ENCODE results near the gene C10orf71.

Gene C10orf71

DNA sequence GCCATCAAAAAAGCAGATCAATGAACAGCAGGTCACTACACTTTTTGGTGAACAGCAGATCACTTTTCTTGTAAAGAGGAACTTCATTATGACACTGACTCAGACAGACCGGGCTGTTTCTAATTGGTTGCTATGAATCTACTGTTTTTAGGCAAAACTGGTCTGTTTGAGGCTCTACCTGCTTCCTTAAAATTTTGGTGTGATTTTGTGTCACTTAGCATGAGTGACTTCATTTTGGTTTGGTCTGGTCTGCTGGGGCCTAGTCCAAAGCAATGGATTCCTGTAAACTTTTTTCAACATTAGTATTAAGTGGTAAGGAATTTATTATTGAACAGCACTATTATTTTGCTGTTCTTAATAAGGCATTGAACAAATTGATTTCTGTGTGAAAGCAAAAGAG, 41.8 kb upstream of the C10orf71 start:
- TF ChIP-seq TEAD4 (IDR thresholded peaks at IDR 0.05) (no peak), TAF1 (IDR thresholded peaks at IDR 0.05; ENCODE audit: low read depth) (no peak), NFIC (IDR thresholded peaks at IDR 0.05) (no peak), FOXM1 (IDR thresholded peaks at IDR 0.05; ENCODE audit: borderline replicate concordance, low read depth) (no peak)
- TF ChIP-seq, protein P1, sequence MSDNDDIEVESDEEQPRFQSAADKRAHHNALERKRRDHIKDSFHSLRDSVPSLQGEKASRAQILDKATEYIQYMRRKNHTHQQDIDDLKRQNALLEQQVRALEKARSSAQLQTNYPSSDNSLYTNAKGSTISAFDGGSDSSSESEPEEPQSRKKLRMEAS (IDR thresholded peaks at IDR 0.05) = no peak
- TF ChIP-seq, protein P2, sequence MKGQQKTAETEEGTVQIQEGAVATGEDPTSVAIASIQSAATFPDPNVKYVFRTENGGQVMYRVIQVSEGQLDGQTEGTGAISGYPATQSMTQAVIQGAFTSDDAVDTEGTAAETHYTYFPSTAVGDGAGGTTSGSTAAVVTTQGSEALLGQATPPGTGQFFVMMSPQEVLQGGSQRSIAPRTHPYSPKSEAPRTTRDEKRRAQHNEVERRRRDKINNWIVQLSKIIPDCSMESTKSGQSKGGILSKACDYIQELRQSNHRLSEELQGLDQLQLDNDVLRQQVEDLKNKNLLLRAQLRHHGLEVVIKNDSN (IDR thresholded peaks at IDR 0.05) = no peak

DNA sequence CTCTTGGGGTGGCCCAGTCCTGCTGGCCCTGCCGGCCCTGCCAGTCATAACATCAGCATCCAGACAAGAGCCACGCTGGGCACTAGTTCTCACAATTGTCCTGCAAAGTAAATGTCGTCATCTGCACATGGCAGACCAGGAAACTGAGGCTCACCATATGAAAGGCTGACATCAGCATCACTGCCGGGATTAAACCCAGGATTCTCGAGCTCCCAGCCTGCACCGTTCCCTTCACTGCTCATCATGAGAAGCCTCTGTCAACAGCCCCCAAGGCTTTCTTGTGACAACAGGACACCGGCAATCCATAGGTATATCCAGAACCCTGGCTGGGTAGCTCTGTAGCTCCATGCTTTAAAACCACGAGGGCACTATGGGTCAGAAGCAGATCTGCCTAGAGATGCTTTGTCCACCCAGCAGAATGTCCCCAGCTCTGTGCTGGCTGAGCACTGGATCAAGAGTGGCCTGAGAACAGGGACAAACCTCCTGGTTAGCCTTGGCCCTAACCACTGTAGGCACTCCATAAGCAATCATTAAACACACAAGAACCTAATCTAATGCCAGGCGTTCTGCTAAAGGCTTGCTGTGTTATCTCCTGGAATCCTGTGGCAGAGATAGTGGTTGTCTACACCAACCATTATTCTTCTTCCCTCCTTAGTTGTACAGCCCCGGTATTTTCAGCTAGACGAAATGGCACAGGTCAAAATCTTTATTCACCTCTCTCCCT, 41.2 kb upstream of the C10orf71 start:
- no peak for TF ChIP-seq YY1 (IDR thresholded peaks at IDR 0.05; ENCODE audit: low read depth)
- no peak for TF ChIP-seq TCF12 (IDR thresholded peaks at IDR 0.05; ENCODE audit: low read depth)

DNA sequence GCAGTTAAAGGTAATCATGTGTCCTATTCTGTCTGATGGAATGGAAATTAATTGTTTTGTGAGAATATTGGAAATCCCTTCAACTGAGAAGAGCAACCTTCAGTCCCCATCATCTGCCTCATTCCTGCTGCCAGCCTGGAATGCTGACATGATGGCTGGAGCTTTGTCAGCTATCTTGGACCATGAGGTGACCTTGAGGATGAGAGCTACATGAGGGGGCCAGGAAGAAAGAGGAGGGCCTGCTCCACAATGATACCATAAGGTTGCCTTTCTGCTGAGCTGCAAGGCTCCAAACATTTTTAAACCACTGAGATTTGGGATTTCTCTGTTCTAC, 40.7 kb upstream of the C10orf71 start:
- TF ChIP-seq FOXM1 (IDR thresholded peaks at IDR 0.05; ENCODE audit: borderline replicate concordance, low read depth) = no peak
- TF ChIP-seq NFIC (IDR thresholded peaks at IDR 0.05) = no peak
- TF ChIP-seq, protein P1 (IDR thresholded peaks at IDR 0.05) = no peak
- TF ChIP-seq, protein P2 (IDR thresholded peaks at IDR 0.05) = no peak
- no peak for TF ChIP-seq ZBTB7A (IDR thresholded peaks at IDR 0.05; ENCODE audit: low read depth)
- no peak for TF ChIP-seq TCF12 (IDR thresholded peaks at IDR 0.05; ENCODE audit: low read depth)
- no peak for TF ChIP-seq TEAD4 (IDR thresholded peaks at IDR 0.05)
- TF ChIP-seq TAF1 (IDR thresholded peaks at IDR 0.05; ENCODE audit: low read depth) = no peak
- TF ChIP-seq RAD21 (IDR thresholded peaks at IDR 0.05; ENCODE audit: low read depth) = no peak
- TF ChIP-seq EP300 (IDR thresholded peaks at IDR 0.05; ENCODE audit: borderline replicate concordance) = no peak
- TF ChIP-seq, protein P3, sequence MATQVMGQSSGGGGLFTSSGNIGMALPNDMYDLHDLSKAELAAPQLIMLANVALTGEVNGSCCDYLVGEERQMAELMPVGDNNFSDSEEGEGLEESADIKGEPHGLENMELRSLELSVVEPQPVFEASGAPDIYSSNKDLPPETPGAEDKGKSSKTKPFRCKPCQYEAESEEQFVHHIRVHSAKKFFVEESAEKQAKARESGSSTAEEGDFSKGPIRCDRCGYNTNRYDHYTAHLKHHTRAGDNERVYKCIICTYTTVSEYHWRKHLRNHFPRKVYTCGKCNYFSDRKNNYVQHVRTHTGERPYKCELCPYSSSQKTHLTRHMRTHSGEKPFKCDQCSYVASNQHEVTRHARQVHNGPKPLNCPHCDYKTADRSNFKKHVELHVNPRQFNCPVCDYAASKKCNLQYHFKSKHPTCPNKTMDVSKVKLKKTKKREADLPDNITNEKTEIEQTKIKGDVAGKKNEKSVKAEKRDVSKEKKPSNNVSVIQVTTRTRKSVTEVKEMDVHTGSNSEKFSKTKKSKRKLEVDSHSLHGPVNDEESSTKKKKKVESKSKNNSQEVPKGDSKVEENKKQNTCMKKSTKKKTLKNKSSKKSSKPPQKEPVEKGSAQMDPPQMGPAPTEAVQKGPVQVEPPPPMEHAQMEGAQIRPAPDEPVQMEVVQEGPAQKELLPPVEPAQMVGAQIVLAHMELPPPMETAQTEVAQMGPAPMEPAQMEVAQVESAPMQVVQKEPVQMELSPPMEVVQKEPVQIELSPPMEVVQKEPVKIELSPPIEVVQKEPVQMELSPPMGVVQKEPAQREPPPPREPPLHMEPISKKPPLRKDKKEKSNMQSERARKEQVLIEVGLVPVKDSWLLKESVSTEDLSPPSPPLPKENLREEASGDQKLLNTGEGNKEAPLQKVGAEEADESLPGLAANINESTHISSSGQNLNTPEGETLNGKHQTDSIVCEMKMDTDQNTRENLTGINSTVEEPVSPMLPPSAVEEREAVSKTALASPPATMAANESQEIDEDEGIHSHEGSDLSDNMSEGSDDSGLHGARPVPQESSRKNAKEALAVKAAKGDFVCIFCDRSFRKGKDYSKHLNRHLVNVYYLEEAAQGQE (IDR thresholded peaks at IDR 0.05; ENCODE audit: low read depth) = no peak
- no peak for TF ChIP-seq EGR1 (IDR thresholded peaks at IDR 0.05)
- TF ChIP-seq CEBPB (IDR thresholded peaks at IDR 0.05) = no peak
- TF ChIP-seq YY1 (IDR thresholded peaks at IDR 0.05; ENCODE audit: low read depth) = no peak
- no peak for TF ChIP-seq CREB1 (IDR thresholded peaks at IDR 0.05; ENCODE audit: low read depth)

DNA sequence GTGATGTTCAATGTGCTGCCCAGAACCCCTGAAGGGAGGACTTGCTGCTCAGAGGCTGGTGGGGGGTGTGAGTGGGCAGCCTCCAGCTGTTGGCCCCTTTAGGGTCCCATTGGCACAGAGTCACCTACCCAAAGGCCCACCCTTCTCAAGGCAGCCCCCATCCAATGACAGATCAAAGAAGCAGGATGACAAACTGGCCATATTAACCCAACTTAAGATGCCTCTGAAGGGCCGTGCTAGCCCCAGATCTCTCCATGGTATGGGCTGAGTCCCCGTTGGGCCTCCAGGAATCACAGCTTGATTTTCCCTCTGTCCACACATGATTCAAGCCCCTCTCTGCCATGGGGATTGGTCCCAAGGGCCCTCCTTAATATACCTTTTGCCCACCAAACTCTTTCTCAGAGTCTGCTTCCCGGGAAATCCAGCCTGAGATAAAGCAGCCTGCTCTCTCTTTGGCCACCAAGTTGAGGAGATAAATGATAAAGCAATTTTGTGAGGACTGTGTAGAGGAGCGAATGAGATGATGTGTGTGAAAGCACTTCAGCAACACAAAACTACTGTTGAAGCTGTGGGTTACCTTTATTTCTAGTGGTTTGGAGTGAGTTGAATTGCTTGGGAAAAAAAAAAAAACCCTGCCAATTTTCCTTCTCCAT, 38.2 kb upstream of the C10orf71 start:
- TF ChIP-seq TCF12 (IDR thresholded peaks at IDR 0.05; ENCODE audit: low read depth) (no peak), CREB1 (IDR thresholded peaks at IDR 0.05; ENCODE audit: low read depth) (no peak), CEBPB (IDR thresholded peaks at IDR 0.05) (no peak), NFIC (IDR thresholded peaks at IDR 0.05) (no peak)

DNA sequence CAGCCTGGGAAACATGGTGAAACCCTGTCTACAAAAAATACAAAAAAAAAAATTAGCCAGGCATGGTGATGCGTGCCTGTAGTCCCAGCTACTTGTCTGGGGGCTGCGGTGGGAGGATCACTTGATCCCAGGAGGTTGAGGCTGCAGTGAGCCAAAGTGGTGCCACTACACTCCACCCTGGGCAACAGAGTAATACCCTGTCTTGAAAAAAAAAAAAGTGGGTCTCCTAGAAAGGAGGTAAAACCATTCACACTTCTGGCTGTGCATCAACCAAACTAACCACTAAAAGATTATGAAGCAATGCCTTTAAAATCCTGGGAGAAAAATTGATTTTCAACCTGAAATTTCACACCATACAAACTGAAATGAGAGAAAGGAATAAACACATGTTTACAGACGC, 35.4 kb upstream of the C10orf71 start:
- TF ChIP-seq EGR1 (IDR thresholded peaks at IDR 0.05) (no peak), FOXM1 (IDR thresholded peaks at IDR 0.05; ENCODE audit: borderline replicate concordance, low read depth) (no peak), TEAD4 (IDR thresholded peaks at IDR 0.05) (no peak), RAD21 (IDR thresholded peaks at IDR 0.05; ENCODE audit: low read depth) (no peak), CEBPB (IDR thresholded peaks at IDR 0.05) (no peak), NFIC (IDR thresholded peaks at IDR 0.05) (no peak), EP300 (IDR thresholded peaks at IDR 0.05; ENCODE audit: borderline replicate concordance) (no peak), TAF1 (IDR thresholded peaks at IDR 0.05; ENCODE audit: low read depth) (no peak), TCF12 (IDR thresholded peaks at IDR 0.05; ENCODE audit: low read depth) (no peak), ZBTB7A (IDR thresholded peaks at IDR 0.05; ENCODE audit: low read depth) (no peak), CREB1 (IDR thresholded peaks at IDR 0.05; ENCODE audit: low read depth) (no peak), YY1 (IDR thresholded peaks at IDR 0.05; ENCODE audit: low read depth) (no peak)
- TF ChIP-seq, protein P3 (IDR thresholded peaks at IDR 0.05; ENCODE audit: low read depth) = no peak
- TF ChIP-seq, protein P2 (IDR thresholded peaks at IDR 0.05) = no peak
- TF ChIP-seq, protein P1 (IDR thresholded peaks at IDR 0.05) = no peak
